HG03196 (cell line): ENCODE measurements around the gene SCFD2.
"Not testable (repeated sequence)": the region's sequence is repeated elsewhere in the genome, so short reads cannot be mapped to it uniquely, and the experiment has no call there.

Source experiments
- ATAC-seq: cut with Tn5 transposase; IDR thresholded peaks from one replicate; pipeline ENCODE4 v1.9.1; 2021; ENCODE audit not compliant: unreplicated experiment

SCFD2 gene

GRCh38 chr4:53059871-53060270, 306.0 kb downstream of the SCFD2 start:
- ATAC-seq, result no peak

- ATAC-seq, result no peak
Measured at GRCh38 chr4:53059256-53059655, 306.6 kb downstream of the SCFD2 start.

- ATAC-seq, result no peak
Measured at GRCh38 chr4:53057679-53058078, 308.2 kb downstream of the SCFD2 start.

- ATAC-seq, result not testable (repeated sequence)
Measured at GRCh38 chr4:53057108-53057507, 308.8 kb downstream of the SCFD2 start.

GRCh38 chr4:53055716-53056403, 310.0 kb downstream of the SCFD2 start:
- ATAC-seq, result no peak

GRCh38 chr4:53055274-53055673, 310.6 kb downstream of the SCFD2 start:
- no peak for ATAC-seq

GRCh38 chr4:53050361-53050774, 315.5 kb downstream of the SCFD2 start:
- ATAC-seq, result no peak

GRCh38 chr4:53049528-53049927, 316.3 kb downstream of the SCFD2 start:
- no peak for ATAC-seq

- ATAC-seq, result no peak
Measured at GRCh38 chr4:53044651-53044960, 321.3 kb downstream of the SCFD2 start.

GRCh38 chr4:53043891-53044650, 321.8 kb downstream of the SCFD2 start:
- no peak for ATAC-seq

GRCh38 chr4:53043055-53043454, 322.8 kb downstream of the SCFD2 start:
- no peak for ATAC-seq

- no peak for ATAC-seq
Measured at GRCh38 chr4:53040851-53041250, 325.0 kb downstream of the SCFD2 start.

GRCh38 chr4:53040459-53040815, 325.4 kb downstream of the SCFD2 start:
- ATAC-seq, result no peak

- no peak for ATAC-seq
Measured at GRCh38 chr4:53039741-53040458, 326.0 kb downstream of the SCFD2 start.

GRCh38 chr4:53037892-53038291, 328.0 kb downstream of the SCFD2 start:
- no peak for ATAC-seq

GRCh38 chr4:53032908-53033307, 333.0 kb downstream of the SCFD2 start:
- ATAC-seq, result not testable (repeated sequence)

GRCh38 chr4:53026233-53026632, 339.6 kb downstream of the SCFD2 start:
- ATAC-seq, result no peak

- no peak for ATAC-seq
Measured at GRCh38 chr4:53023677-53024299, 342.1 kb downstream of the SCFD2 start.

- no peak for ATAC-seq
Measured at GRCh38 chr4:53022513-53023100, 343.3 kb downstream of the SCFD2 start.

- ATAC-seq, result no peak
Measured at GRCh38 chr4:53021754-53022512, 343.9 kb downstream of the SCFD2 start.
